Effector memory CD4-positive, alpha-beta T cell (primary cell): ENCODE data around the gene CTSL.
"Not testable (repeated sequence)": the region's sequence is repeated elsewhere in the genome, so short reads cannot be mapped to it uniquely, and the experiment has no call there.

ENCODE experiments used
- DNase-seq, 3 donors: peaks; one replicate each; pipeline ENCODE4 v3.0.0-alpha.2; 2020
- H3K27ac ChIP-seq: 2 replicates; pipeline ENCODE4 v1.7.0; 2013; ENCODE audit warnings: mild to moderate bottlenecking, low read length, moderate library complexity; ENCODE audit not compliant: insufficient read depth, poor library complexity, severe bottlenecking
- H3K27me3 ChIP-seq: replicated peaks from 2 replicates; pipeline ENCODE4 v1.7.0; 2013; ENCODE audit warnings: mild to moderate bottlenecking, low read length; ENCODE audit not compliant: insufficient read depth, control insufficient read depth, poor library complexity, severe bottlenecking
- H3K36me3 ChIP-seq: 2 replicates; pipeline ENCODE4 v1.7.0; 2013; ENCODE audit warnings: mild to moderate bottlenecking, low read length, moderate library complexity; ENCODE audit not compliant: control insufficient read depth, insufficient read depth
- H3K4me1 ChIP-seq: 2 replicates; pipeline ENCODE4 v1.7.0; 2013; ENCODE audit warnings: low read length, mild to moderate bottlenecking; ENCODE audit not compliant: control insufficient read depth, insufficient read depth, poor library complexity, severe bottlenecking
- H3K4me3 ChIP-seq: 2 replicates; pipeline ENCODE4 v1.7.0; 2013; ENCODE audit warnings: low read length, low read depth, mild to moderate bottlenecking; ENCODE audit not compliant: insufficient read depth, poor library complexity, severe bottlenecking
- H3K9me3 ChIP-seq: 2 replicates; pipeline ENCODE4 v1.7.0; 2013; ENCODE audit warnings: mild to moderate bottlenecking, low read length, moderate library complexity; ENCODE audit not compliant: control insufficient read depth

CTSL gene

DNA sequence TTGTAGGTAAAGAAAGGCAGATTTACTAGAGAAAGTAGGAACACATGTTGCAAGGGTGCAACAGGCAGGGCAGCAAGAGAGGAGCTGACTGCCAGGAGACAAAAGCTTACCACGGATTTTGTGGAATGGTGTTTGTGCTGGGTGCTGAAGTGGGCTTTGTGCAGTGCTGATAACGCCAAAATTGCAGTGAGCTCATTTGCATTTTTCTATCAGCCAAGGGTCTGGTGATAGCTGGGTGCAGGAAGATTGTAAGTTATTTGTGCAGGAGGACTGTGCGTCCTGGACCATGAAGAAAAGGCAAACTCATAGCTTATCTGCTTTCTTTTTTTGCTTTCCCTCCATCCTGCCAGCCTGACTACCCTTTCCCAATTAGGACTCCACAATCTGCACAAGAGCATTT is 13.6 kb downstream of the CTSL start:
- H3K4me1 ChIP-seq = no peaks in the 10 kb centered on the region
- H3K27ac ChIP-seq = no peak overlapping the region
- no peaks in the 10 kb centered on the region for H3K27me3 ChIP-seq
- H3K4me3 ChIP-seq = no peak overlapping the region
- H3K9me3 ChIP-seq = peaks cover 3% of the 10 kb centered on the region
- no peak for DNase-seq
- no peaks in the 10 kb centered on the region for H3K36me3 ChIP-seq

DNA sequence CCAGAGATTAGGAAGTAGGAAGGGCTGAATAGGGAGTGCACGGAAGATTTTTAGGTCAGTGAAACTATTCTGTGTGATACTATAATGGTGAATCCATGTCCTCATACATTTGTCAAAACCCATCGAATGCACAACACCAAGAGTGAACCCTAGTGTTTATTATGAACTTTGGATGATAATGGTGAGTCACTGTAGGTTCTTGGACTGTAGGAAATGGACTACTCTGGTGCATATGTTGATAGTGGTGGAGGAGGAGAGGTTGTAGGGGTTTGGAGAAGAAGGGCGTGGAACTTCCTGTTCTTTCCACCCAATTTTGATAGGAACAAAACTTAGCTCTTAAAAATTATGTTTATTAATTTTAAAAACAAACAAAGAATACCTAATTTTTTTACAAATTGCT is 14.3 kb downstream of the CTSL start:
- Histone ChIP-seq H3K27ac (no peak overlapping the region), H3K27me3 (no peaks in the 10 kb centered on the region), H3K36me3 (no peaks in the 10 kb centered on the region), H3K9me3 (peaks cover 3% of the 10 kb centered on the region), H3K4me1 (no peaks in the 10 kb centered on the region), H3K4me3 (no peak overlapping the region)
- no peak for DNase-seq

DNA sequence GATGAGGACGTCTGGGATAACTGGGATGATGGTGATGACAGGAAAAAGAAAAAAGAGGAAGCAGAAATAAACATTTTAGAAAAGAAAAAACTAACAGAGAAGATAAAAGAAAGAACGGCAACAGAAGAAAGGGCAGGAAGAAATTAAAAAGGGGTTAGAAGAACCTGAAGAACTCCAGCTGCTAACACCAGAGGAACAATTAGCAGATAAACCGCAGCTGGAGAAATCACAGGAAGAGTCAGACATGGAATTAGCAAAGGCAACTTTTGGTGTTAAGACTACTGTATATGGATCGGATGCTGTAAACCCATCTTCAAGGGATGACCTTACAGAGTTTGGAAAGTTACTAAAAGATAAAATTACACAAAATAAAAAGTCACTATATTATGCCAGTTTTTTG is 15.4 kb downstream of the CTSL start:
- Histone ChIP-seq H3K36me3 (no peaks in the 10 kb centered on the region), H3K4me3 (no peak overlapping the region), H3K27me3 (no peaks in the 10 kb centered on the region), H3K27ac (no peak overlapping the region), H3K9me3 (peaks cover 3% of the 10 kb centered on the region), H3K4me1 (no peaks in the 10 kb centered on the region)
- DNase-seq = no peak

DNA sequence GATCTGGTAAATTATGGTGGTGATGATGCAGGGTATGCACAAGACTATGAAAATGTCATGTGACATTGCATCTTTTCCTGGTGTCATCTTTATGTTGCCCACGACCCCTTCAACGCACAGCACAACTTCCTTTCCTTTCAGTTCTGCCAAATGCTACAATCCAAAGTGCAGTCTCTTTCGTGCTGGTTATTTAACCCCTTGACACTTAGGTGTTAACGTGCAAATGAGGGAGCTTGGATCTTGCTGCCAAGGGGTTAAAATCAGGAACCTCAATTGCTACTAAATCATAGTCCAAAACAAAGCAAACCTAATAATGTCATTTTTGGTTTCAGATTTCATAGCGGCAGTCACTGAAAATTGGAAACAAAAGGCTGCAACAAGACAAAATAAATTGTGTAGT is 16.0 kb downstream of the CTSL start:
- Histone ChIP-seq H3K27me3 (no peaks in the 10 kb centered on the region), H3K4me1 (no peaks in the 10 kb centered on the region), H3K27ac (no peak overlapping the region), H3K4me3 (no peak overlapping the region), H3K9me3 (peaks cover 3% of the 10 kb centered on the region), H3K36me3 (no peaks in the 10 kb centered on the region)
- no peak for DNase-seq

DNA sequence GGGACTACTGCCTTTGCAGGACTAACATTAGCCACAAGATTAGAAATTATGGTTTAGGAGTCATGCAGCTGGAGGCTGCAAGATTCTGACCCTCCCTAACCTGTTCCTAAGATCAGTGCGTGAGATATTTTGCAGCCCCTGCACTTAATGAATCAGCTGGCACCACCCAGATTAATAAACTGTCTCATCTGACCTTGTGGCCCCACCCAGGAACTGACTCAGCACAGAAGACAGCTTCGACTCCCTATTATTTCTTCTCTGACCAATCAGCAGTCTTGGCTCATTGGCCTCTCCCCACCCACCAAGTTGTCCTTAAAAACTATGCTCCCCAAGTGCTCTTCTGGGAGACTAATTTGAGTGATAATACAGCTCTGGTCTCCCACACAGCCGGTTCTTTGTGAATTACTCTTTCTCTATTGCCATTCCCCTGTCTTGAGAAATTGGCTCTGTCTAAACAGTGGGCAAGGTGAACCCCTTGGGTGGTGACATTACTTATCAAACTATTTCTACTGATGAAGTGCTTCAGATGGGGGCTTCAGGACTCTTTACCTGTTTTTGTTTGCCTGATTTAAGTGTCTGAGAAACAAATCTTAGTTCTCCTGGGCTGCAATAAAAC is 17.0 kb downstream of the CTSL start:
- no peak overlapping the region for H3K27ac ChIP-seq
- no peak overlapping the region for H3K4me3 ChIP-seq
- H3K9me3 ChIP-seq = peaks cover 3% of the 10 kb centered on the region
- no peaks in the 10 kb centered on the region for H3K4me1 ChIP-seq
- DNase-seq = no peak
- no peaks in the 10 kb centered on the region for H3K27me3 ChIP-seq
- H3K36me3 ChIP-seq = no peaks in the 10 kb centered on the region

DNA sequence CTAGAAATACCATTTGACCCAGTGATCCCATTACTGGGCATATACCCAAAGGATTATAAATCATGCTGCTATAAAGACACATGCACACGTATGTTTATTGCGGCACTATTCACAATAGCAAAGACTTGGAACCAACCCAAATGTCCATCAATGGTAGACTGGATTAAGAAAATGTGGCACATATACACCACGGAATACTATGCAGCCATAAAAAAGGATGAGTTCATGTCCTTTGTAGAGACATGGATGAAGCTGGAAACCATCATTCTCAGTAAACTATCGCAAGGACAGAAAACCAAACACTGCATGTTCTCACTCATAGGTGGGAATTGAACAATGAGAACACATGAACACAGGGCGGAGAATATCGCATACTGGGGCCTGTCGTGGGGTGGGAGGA is 18.3 kb downstream of the CTSL start:
- H3K27me3 ChIP-seq, DNase-seq, H3K9me3 ChIP-seq, H3K4me1 ChIP-seq, H3K36me3 ChIP-seq, H3K27ac ChIP-seq, H3K4me3 ChIP-seq: not testable (repeated sequence)

DNA sequence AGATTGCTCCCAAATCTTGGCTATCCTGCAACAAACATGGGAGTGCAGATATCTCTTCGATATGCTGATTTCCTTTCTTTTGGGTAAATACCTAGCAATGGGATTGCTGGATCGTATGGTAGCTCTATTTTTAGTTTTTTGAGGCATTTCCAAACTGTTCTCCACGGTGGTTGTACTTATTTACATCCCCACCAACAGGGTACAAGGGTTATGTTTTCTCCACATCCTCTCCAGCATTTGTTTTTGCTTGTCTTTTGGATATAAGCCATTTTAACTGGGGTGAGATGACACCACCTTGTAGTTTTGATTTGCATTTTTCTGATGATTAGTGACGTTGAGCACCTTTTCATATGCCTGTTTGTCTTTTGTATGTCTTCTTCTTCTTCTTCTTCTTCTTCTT is 20.3 kb downstream of the CTSL start:
- DNase-seq = no peak
- H3K36me3 ChIP-seq = no peaks in the 10 kb centered on the region
- H3K27ac ChIP-seq = no peak overlapping the region
- no peaks in the 10 kb centered on the region for H3K27me3 ChIP-seq
- H3K4me3 ChIP-seq = no peak overlapping the region
- no peaks in the 10 kb centered on the region for H3K4me1 ChIP-seq
- peaks cover 3% of the 10 kb centered on the region for H3K9me3 ChIP-seq

DNA sequence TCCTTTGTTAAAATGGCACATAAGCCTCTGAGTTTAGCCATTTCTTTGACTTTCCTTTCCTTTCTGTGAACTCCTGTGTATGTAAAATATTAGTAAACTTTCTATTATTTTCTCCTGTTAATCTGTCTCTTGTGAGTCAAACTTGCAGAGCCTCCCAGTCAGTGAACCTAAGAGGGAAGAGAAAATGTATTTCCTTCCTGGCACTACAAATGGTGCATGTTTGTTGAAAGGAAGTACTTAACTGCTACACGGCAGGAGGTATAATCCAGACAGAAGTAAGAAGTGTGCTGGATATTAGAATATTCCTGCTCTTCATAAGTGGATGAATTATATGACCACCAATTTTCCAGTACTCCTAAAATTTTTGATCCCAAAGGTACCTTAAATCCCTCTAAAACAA is 23.0 kb downstream of the CTSL start:
- H3K4me3 ChIP-seq = no peak overlapping the region
- H3K27ac ChIP-seq = no peak overlapping the region
- DNase-seq = no peak
- H3K4me1 ChIP-seq = no peaks in the 10 kb centered on the region
- peaks cover 2% of the 10 kb centered on the region for H3K9me3 ChIP-seq
- H3K27me3 ChIP-seq = no peaks in the 10 kb centered on the region
- no peaks in the 10 kb centered on the region for H3K36me3 ChIP-seq

DNA sequence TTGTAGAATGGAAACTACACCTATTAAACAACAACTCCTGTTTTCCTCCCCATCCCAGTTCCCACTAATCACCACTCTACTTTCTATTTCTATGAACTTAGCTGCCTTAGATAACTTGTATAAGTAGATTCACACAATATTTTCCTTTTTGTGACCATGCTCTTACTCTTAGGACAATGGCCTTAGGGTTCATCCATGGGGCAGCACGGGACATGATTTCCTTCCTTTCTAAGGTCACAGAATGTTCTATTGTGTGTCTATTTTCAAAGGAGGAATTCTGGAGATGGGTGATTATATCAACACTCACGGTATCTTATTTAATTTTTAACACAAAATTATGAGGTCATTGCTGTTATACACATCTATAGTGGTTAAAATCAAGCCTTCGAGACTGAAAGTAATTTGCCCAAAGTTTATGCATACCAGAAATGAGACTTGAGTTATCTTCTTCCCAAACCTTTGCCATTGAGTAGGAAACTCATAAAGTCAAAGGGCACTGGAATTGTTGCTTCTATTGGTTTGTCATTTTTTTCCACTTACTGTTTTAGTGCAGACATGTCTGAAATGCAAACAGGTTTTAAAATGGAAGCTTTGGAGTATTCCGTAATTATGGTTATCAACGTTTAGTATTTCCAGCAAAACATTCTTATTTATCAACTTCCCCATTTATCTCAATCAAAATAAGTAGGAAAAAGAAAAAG is 23.6 kb downstream of the CTSL start:
- Histone ChIP-seq H3K36me3 (no peaks in the 10 kb centered on the region), H3K4me3 (no peak overlapping the region), H3K4me1 (no peaks in the 10 kb centered on the region), H3K27ac (no peak overlapping the region), H3K27me3 (no peaks in the 10 kb centered on the region), H3K9me3 (peaks cover 3% of the 10 kb centered on the region)
- DNase-seq = no peak

DNA sequence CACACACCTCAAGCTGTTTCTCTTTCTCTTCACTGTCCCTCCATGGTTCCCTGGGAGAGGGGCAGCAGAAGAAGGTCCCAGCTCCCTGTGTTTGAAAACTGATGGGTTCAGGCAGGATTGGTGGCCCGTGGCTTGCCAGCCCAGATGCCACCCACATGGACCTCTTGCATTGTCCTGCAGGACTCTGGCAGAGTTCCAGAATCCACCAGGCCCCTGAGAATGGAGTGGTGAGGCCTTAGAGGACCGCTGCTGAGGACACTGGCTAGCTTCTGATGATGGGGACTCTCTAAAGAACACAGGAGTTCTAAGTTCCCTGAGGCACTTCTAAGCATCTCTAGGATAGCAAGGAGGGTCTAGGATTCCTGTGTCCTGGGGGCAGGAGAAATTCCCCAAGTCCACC is 24.8 kb downstream of the CTSL start:
- no peak for DNase-seq
- peaks cover 3% of the 10 kb centered on the region for H3K9me3 ChIP-seq
- no peak overlapping the region for H3K27ac ChIP-seq
- H3K27me3 ChIP-seq = no peaks in the 10 kb centered on the region
- H3K4me3 ChIP-seq = no peak overlapping the region
- no peaks in the 10 kb centered on the region for H3K36me3 ChIP-seq
- H3K4me1 ChIP-seq = no peaks in the 10 kb centered on the region
